GM19324 (cell line): ENCODE measurements around the gene SUCLG2.
A peak's percentile ranks its signal among the peaks of the same experiment; 100 is the strongest.

Source experiments
- ATAC-seq: cut with Tn5 transposase; IDR thresholded peaks from one replicate; pipeline ENCODE4 v1.9.1; 2021; ENCODE audit warnings: mild to moderate bottlenecking, moderate library complexity; ENCODE audit not compliant: unreplicated experiment, low FRiP score

Gene SUCLG2

DNA sequence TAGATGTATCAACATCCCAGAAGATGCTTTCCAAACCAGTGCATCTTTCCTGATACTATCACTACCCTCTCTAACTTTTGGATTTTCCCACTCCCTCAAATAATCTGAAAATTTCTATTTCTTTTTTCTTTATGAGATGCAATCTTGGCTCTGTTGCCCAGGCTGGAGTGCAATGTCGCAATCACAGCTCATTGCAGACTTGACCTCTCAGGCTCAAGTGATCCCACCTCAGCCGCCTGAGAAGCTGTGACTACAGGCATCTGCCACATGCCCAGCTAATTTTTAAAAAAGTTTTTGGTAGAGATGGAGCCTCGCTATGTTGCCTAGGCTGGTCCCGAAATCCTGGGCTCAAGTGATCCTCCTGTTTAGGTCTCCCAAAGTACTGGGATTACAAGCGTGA is 239.7 kb downstream of the SUCLG2 start:
- ATAC-seq, result no peak

DNA sequence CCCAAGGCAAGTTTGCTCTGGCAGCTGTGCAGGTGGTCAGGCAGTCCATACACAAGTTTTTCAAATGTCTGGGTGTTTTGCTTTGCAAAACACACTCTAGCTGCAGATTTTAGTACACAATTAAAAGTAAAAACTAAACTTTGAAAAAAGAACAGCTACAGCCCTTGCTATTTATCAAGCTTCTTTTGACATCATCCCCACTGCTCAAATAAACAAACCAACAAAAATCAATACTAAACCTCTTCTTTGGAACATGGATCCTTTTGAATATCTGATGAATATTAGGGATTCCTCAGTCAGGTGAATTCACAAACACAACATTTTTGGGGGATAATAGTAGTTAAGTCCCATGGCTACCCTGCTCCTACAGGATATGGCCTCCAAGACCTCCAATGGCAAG is 249.2 kb downstream of the SUCLG2 start:
- no peak for ATAC-seq

GRCh38 chr3:67402873-67403272 is 251.5 kb downstream of the SUCLG2 start:
- ATAC-seq, result no peak

DNA sequence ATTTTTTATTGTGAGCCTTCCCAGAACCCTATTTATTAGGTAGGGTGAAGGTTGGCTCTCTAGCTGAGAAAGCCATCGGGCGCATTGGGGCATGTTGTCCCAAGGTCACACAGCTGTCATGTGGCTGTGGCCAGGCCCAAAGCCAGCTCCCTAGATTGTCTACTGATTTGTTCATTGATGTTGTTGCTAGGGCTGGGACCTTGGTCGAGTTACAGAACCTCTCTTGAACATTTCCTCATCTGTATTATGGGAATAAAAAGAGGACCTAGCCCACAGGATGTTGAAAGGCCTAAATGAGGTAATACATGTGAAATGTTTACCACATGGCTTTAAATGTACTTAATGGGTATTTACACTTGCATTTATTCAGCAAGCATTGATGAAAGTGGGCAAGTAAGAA is 252.5 kb downstream of the SUCLG2 start:
- no peak for ATAC-seq

GRCh38 chr3:67400476-67400875 is 253.9 kb downstream of the SUCLG2 start:
- no peak for ATAC-seq

- ATAC-seq, result peak; percentile 85
Measured at GRCh38 chr3:67389176-67389575, 265.2 kb downstream of the SUCLG2 start.

DNA sequence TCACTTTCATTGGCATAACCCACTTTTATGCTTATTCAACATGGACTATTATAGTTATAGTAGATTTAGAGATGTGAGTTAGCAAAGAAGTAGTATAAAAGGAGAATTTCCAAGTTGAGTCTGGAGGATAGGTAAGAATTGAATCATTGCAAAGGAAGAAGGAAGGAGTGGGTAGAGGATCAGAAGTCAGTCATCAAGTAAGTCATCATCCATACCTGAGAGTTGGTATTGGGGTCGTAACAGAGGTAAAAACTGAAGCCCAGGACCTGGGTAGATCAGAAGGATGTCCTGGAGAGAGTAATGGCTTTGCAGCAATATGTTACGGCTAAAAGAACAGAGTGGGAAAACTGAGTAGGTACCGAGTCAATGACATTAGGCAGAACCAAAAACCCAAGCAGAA is 265.7 kb downstream of the SUCLG2 start:
- no peak for ATAC-seq

- ATAC-seq, result no peak
Measured at GRCh38 chr3:67386451-67386850, 268.0 kb downstream of the SUCLG2 start.

DNA sequence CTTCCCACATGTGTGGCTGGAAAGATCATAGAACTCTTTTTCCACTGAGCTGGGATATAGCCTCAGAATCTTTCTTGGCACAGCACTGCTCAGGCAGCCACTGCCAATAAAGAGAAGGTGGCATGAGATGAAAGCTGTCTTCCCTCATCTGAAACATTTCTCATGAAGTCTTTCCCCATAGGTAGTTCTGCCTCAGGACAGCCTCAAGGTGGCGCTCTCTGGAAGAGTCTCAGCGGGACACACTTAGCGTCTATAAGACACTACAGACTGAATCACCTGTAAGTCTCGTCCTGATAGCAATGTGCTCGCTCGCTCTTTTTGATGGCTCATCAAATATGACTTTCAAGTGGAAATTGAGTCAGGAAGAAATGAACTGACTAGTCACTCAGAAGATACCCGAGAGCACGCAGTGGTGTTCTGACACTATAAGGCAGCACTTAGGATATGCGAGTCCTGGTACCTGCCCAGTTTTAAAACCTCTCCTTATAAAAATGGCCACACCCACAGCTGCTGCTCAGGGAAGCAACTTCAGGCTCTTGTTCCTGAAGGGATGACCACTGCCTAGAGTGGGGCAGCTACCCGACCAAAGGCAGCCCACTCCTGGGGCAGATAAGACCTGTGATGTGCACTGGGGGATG is 269.5 kb downstream of the SUCLG2 start:
- no peak for ATAC-seq

GRCh38 chr3:67384016-67384415 is 270.4 kb downstream of the SUCLG2 start:
- ATAC-seq, result no peak

DNA sequence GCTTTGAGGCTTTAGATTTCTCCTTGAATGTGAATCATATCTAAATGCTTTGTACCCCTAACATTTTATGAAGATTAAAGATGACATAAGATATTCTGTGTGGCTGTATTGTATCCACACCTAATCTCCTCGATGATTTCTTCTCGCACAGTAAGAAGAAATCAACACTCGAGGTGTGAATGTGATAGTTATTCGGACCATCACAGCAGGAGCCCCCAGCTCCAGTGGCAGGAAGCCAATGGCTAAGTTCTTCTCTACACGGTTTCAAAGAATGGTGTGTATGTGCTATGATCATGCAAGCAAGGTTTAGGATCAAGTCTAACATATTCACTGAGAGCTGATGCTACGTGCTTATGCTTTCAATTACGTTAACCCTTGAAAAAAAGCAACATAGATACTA is 271.0 kb downstream of the SUCLG2 start:
- ATAC-seq, result no peak

- ATAC-seq, result no peak
Measured at GRCh38 chr3:67382536-67382935, 271.9 kb downstream of the SUCLG2 start.

GRCh38 chr3:67381667-67382272 is 272.6 kb downstream of the SUCLG2 start:
- no peak for ATAC-seq

DNA sequence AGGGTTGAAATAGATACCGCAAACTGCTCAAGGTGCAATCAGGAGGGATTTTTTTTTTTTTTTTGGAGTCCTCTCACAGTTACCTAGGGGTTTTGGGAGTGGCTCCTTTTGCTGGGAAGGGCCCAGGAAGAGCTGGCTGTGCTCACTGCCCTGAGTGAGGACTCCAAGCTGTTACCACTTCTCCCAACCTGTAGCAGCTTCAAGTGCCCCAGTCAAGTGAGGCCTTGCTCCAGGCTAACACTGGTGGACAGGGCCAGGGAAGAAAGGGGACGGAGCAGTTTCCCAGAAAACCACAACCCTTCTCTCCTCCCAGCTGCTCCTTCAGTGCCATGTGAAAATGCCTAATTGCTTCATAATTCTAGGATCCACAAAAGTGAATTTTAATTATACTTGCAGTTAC is 274.3 kb downstream of the SUCLG2 start:
- no peak for ATAC-seq

DNA sequence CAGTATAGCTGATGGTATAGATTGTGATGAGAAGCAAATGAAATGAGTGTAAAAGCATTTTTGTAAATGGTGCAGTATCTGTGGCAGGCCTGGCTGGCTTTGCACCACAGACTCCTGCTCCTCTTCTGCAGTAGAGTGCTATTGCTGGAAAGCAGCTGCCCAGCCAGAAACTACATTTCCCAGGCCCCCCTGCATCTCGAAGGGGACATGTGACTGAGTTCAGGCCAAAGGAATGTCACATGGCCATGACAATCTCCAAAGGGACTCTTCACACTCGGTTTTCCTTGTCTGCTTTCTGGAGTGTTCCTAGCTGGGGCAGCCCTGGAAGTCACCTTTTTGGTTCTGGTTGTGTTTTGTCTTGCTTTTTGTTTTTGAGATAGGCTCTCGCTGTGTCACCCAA is 277.1 kb downstream of the SUCLG2 start:
- ATAC-seq, result no peak

GRCh38 chr3:67376416-67376815 is 278.0 kb downstream of the SUCLG2 start:
- ATAC-seq, result no peak

DNA sequence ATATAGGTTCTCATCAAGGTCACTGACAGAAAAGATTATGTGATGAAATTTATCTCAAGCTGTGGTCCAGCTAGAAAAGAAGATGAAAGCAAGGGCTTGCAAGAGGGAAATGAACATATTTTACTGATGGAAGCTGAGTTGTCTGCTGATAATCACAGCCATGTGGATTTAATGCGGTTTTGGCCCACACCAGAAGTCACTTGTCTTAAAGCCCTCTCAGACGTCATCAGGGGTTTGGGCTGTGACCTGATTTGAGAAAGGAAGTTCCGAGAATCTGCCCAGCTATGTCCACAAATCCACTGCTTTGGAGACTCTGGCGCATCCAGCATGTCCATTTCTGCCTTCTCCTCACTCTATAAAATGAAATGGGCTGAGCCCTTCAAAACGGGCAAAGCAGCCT is 278.4 kb downstream of the SUCLG2 start:
- no peak for ATAC-seq

DNA sequence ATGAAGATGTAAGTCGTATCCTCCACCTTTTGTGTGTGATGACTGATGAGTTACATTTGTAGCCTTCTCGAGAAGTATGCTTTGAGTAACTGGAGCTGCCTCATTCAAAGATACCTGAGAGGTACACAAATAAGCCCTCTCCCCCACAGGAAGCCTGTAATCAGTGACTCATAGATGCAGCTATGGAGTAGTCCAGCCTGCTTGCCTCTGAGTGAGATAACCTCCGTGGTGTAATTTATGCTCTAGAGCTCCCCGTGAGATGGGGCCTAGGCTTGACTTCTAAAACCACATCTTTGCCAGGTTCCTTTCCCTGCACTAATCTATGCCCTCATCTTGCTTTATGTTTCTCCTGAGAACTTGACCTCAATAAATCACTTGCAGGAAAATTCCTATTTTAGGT is 291.7 kb downstream of the SUCLG2 start:
- ATAC-seq, result no peak

DNA sequence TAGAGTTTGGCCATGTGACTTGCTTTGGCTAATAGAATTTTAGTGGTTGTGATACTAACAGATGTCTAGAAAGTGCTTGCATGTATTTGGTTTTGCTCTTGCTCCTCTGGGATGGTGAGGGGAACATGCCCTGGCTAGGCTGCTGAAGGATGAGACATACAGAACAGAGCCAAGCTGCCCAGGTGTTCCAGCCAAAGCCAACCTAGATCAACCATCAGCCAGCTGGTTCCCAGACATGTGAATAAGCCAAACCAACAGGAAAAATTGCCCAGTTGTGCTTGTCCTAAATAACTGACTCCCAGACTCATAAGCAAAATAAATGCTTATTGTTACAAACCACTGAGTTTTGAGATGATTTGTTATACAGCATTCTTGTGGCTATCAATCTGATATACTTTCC is 292.6 kb downstream of the SUCLG2 start:
- no peak for ATAC-seq

GRCh38 chr3:67361323-67361722 is 293.1 kb downstream of the SUCLG2 start:
- ATAC-seq, result no peak

- ATAC-seq, result peak; percentile 62
Measured at GRCh38 chr3:67357610-67358458, 296.6 kb downstream of the SUCLG2 start.
